ENCODE results near the gene AGPAT3.

Gene AGPAT3

GRCh38 chr21:43846430-43846829, 18.6 kb upstream of the AGPAT3 start:
- TF ChIP-seq CTCF (IDR thresholded peaks at IDR 0.05; ENCODE audit: low read depth, low read length, missing control alignments), result no peak
- DNase-seq (ENCODE audit: extremely low read depth, low read depth), result no peak
- H3K4me3 ChIP-seq (replicated peaks; ENCODE audit: low read depth, low read length), result no peak overlapping the region

- TF ChIP-seq CTCF (IDR thresholded peaks at IDR 0.05; ENCODE audit: low read depth, low read length, missing control alignments), result no peak
- no peak overlapping the region for H3K4me3 ChIP-seq (replicated peaks; ENCODE audit: low read depth, low read length)
- DNase-seq (ENCODE audit: extremely low read depth, low read depth), result no peak
Measured at GRCh38 chr21:43847301-43847700, 17.7 kb upstream of the AGPAT3 start.

- TF ChIP-seq CTCF (IDR thresholded peaks at IDR 0.05; ENCODE audit: low read depth, low read length, missing control alignments), result no peak
- DNase-seq (ENCODE audit: extremely low read depth, low read depth), result no peak
- H3K4me3 ChIP-seq (replicated peaks; ENCODE audit: low read depth, low read length), result no peak overlapping the region
Measured at GRCh38 chr21:43848771-43849170, 16.3 kb upstream of the AGPAT3 start.

- DNase-seq (ENCODE audit: extremely low read depth, low read depth), result no peak
Measured at GRCh38 chr21:43849532-43850299, 15.3 kb upstream of the AGPAT3 start.

GRCh38 chr21:43850728-43851295, 14.2 kb upstream of the AGPAT3 start:
- no peak for TF ChIP-seq CTCF (IDR thresholded peaks at IDR 0.05; ENCODE audit: low read depth, low read length, missing control alignments)
- no peak for DNase-seq (ENCODE audit: extremely low read depth, low read depth)
- H3K4me3 ChIP-seq (replicated peaks; ENCODE audit: low read depth, low read length), result no peak overlapping the region

More at GRCh38 chr21:43849532-43850299, 15.3 kb upstream of the AGPAT3 start:
- no peak overlapping the region for H3K4me3 ChIP-seq (replicated peaks; ENCODE audit: low read depth, low read length)
- no peak for TF ChIP-seq CTCF (IDR thresholded peaks at IDR 0.05; ENCODE audit: low read depth, low read length, missing control alignments)

GRCh38 chr21:43851593-43851992, 13.4 kb upstream of the AGPAT3 start:
- TF ChIP-seq CTCF (IDR thresholded peaks at IDR 0.05; ENCODE audit: low read depth, low read length, missing control alignments), result no peak
- no peak for DNase-seq (ENCODE audit: extremely low read depth, low read depth)

More at GRCh38 chr21:43851593-43851992, 13.4 kb upstream of the AGPAT3 start:
- H3K4me3 ChIP-seq (replicated peaks; ENCODE audit: low read depth, low read length), result no peak overlapping the region

Measured in HFF-Myc (cell line).